H9 (cell line): Measurements from ENCODE around the gene FBXL14. TPM values are rescaled to one million over a fixed set of nuclear protein-coding genes. Genes with fewer than 3 reads are reported as not detected.

Experiments
- DNase-seq: peaks from one replicate; pipeline ENCODE4 v3.0.0-alpha.2; 2017
- H2AFZ ChIP-seq: one replicate; pipeline ENCODE4 v1.6.1; 2013; ENCODE audit warnings: mild to moderate bottlenecking, low read length, control low read depth, moderate library complexity
- H2AK5ac ChIP-seq: 2 replicates; pipeline ENCODE4 v1.6.1; 2013; ENCODE audit warnings: low read length, control low read depth, mixed read lengths; ENCODE audit not compliant: insufficient read length
- H2BK120ac ChIP-seq: one replicate; pipeline ENCODE4 v1.6.1; 2013; ENCODE audit warnings: low read depth, mild to moderate bottlenecking, low read length, control low read depth, inconsistent platforms; ENCODE audit not compliant: poor library complexity, severe bottlenecking
- H2BK12ac ChIP-seq: 2 replicates; pipeline ENCODE4 v1.6.1; 2013; ENCODE audit warnings: low read length, control low read depth, mixed read lengths, low read depth; ENCODE audit not compliant: insufficient read length
- H2BK15ac ChIP-seq: 2 replicates; pipeline ENCODE4 v1.6.1; 2013; ENCODE audit warnings: low read depth, low read length, control low read depth
- H2BK20ac ChIP-seq: one replicate; pipeline ENCODE4 v1.6.1; 2013; ENCODE audit warnings: low read depth, mild to moderate bottlenecking, low read length, control low read depth, inconsistent platforms; ENCODE audit not compliant: poor library complexity, severe bottlenecking
- H2BK5ac ChIP-seq: 2 replicates; pipeline ENCODE4 v1.6.1; 2013; ENCODE audit warnings: low read length, control low read depth, mixed read lengths; ENCODE audit not compliant: insufficient read length
- H3K14ac ChIP-seq: 2 replicates; pipeline ENCODE4 v1.6.1; 2013; ENCODE audit warnings: low read length, control low read depth; ENCODE audit not compliant: insufficient read depth
- H3K18ac ChIP-seq: 2 replicates; pipeline ENCODE4 v1.6.1; 2013; ENCODE audit warnings: low read depth, mild to moderate bottlenecking, mixed read lengths, low read length, control low read depth; ENCODE audit not compliant: insufficient read length
- H3K23ac ChIP-seq: 2 replicates; pipeline ENCODE4 v1.6.1; 2013; ENCODE audit warnings: low read length, control low read depth, mixed read lengths, low read depth; ENCODE audit not compliant: insufficient read length
- H3K23me2 ChIP-seq: 2 replicates; pipeline ENCODE4 v1.6.1; 2013; ENCODE audit warnings: low read depth, mild to moderate bottlenecking, mixed read lengths, low read length, control low read depth; ENCODE audit not compliant: insufficient read length, poor library complexity, severe bottlenecking
- H3K27ac ChIP-seq: 2 replicates; pipeline ENCODE4 v1.5.1; 2013; ENCODE audit warnings: low read length, control low read depth, mixed read lengths, low read depth; ENCODE audit not compliant: insufficient read length
- H3K27me3 ChIP-seq: 2 replicates; pipeline ENCODE4 v1.6.1; 2013; ENCODE audit warnings: low read length, control low read depth, inconsistent platforms; ENCODE audit not compliant: insufficient read depth
- H3K4ac ChIP-seq: 2 replicates; pipeline ENCODE4 v1.6.1; 2013; ENCODE audit warnings: low read depth, mild to moderate bottlenecking, control low read depth, inconsistent platforms, low read length, moderate library complexity
- H3K4me1 ChIP-seq: 2 replicates; pipeline ENCODE4 v1.6.1; 2013; ENCODE audit warnings: low read length, control low read depth, inconsistent platforms; ENCODE audit not compliant: insufficient read depth
- H3K4me2 ChIP-seq: 2 replicates; pipeline ENCODE4 v1.6.1; 2013; ENCODE audit warnings: low read length, control low read depth, mixed read lengths; ENCODE audit not compliant: insufficient read length, insufficient read depth
- H3K56ac ChIP-seq: 2 replicates; pipeline ENCODE4 v1.6.1; 2013; ENCODE audit warnings: low read depth, mild to moderate bottlenecking, mixed read lengths, low read length, control low read depth; ENCODE audit not compliant: insufficient read length
- H3K79me1 ChIP-seq: 2 replicates; pipeline ENCODE4 v1.6.1; 2013; ENCODE audit warnings: low read depth, mild to moderate bottlenecking, moderate library complexity, low read length, control low read depth, inconsistent platforms; ENCODE audit not compliant: insufficient read depth, poor library complexity, severe bottlenecking
- H3K79me2 ChIP-seq: 2 replicates; pipeline ENCODE4 v1.6.1; 2013; ENCODE audit warnings: low read length, control low read depth, inconsistent platforms; ENCODE audit not compliant: insufficient read depth
- H3K9ac ChIP-seq: 2 replicates; pipeline ENCODE4 v1.6.1; 2013; ENCODE audit warnings: low read length, control low read depth, mixed read lengths; ENCODE audit not compliant: insufficient read length; ENCODE audit errors: extremely low read depth
- H3K9me3 ChIP-seq: one replicate; pipeline ENCODE4 v1.6.1; 2013; ENCODE audit warnings: low read depth, low read length, inconsistent platforms; ENCODE audit not compliant: control insufficient read depth
- H3T11ph ChIP-seq: one replicate; pipeline ENCODE4 v1.6.1; 2013; ENCODE audit warnings: mild to moderate bottlenecking, low read length, control low read depth, inconsistent platforms
- H4K20me1 ChIP-seq: one replicate; pipeline ENCODE4 v1.6.1; 2013; ENCODE audit not compliant: control insufficient read depth, insufficient read length, insufficient read depth
- H4K5ac ChIP-seq: 2 replicates; pipeline ENCODE4 v1.6.1; 2013; ENCODE audit warnings: low read depth, mild to moderate bottlenecking, mixed read lengths, low read length, control low read depth; ENCODE audit not compliant: insufficient read length
- H4K8ac ChIP-seq: replicated peaks from 2 replicates; pipeline ENCODE4 v1.6.1; 2013; ENCODE audit warnings: low read length, control low read depth, mixed read lengths, low read depth; ENCODE audit not compliant: insufficient read length
- H4K91ac ChIP-seq: 2 replicates; pipeline ENCODE4 v1.6.1; 2013; ENCODE audit warnings: low read depth, mild to moderate bottlenecking, moderate library complexity, mixed read lengths, low read length, control low read depth; ENCODE audit not compliant: insufficient read length
- H3K27ac Mint-ChIP-seq, 3 experiments: 2 replicates in 2 of 3; 3 replicates in 1 of 3; pipeline ENCODE4 v1.8.0; 2020 to 2021; ENCODE audit warnings: mixed read lengths in 3 of 3, mild to moderate bottlenecking in 1 of 3, moderate library complexity in 1 of 3
- H3K27me3 Mint-ChIP-seq: 2 replicates; pipeline ENCODE4 v1.8.0; 2021; ENCODE audit warnings: low read depth, mild to moderate bottlenecking, moderate library complexity, mixed read lengths
- H3K36me3 Mint-ChIP-seq, 3 experiments: 2 replicates in 2 of 3; 3 replicates in 1 of 3; pipeline ENCODE4 v1.8.0; 2020 to 2021; ENCODE audit warnings: low read depth in 3 of 3, mixed read lengths in 3 of 3; ENCODE audit not compliant: insufficient read depth in 1 of 3
- H3K4me1 Mint-ChIP-seq, 2 experiments: 2 replicates each; pipeline ENCODE4 v1.8.0; 2020; ENCODE audit warnings: mixed read lengths in 2 of 2
- H3K4me3 Mint-ChIP-seq, 2 experiments: 2 replicates in 1 of 2; 3 replicates in 1 of 2; pipeline ENCODE4 v1.8.0; 2020 to 2021; ENCODE audit warnings: mild to moderate bottlenecking in 2 of 2, mixed read lengths in 2 of 2, moderate library complexity in 1 of 2
- H3K9me3 Mint-ChIP-seq, 2 experiments: 2 replicates in 1 of 2; 3 replicates in 1 of 2; pipeline ENCODE4 v1.8.0; 2020; ENCODE audit warnings: mild to moderate bottlenecking in 2 of 2, mixed read lengths in 2 of 2, moderate library complexity in 1 of 2
- WGBS: extraction: QIAGEN DNeasy Blood & Tissue Kit; methylation state at CpG from one replicate; pipeline ENCODE4 v1.1.7; 2013; ENCODE audit warnings: missing lambda C conversion rate, low lambda C conversion rate, mixed read lengths; ENCODE audit not compliant: insufficient read length; ENCODE audit errors: extremely low coverage; 5-methylcytosine and 5-hydroxymethylcytosine counted together
- total RNA-seq: library from RNA; stranded (reverse); gene quantifications from 2 replicates; pipeline ENCODE4 v1.2.1, GENCODE V29; 2021
- TF ChIP-seq, protein P1 (sequence below): fragments of 200-600 bp; sonication (generic); conservative IDR thresholded peaks from 3 replicates; pipeline ENCODE4 v1.8.0; 2021; ENCODE audit warnings: antibody characterized with exemption, mild to moderate bottlenecking

The FBXL14 gene
- total RNA-seq, 1 experiment from 2014 or later = 15.6 TPM

DNA sequence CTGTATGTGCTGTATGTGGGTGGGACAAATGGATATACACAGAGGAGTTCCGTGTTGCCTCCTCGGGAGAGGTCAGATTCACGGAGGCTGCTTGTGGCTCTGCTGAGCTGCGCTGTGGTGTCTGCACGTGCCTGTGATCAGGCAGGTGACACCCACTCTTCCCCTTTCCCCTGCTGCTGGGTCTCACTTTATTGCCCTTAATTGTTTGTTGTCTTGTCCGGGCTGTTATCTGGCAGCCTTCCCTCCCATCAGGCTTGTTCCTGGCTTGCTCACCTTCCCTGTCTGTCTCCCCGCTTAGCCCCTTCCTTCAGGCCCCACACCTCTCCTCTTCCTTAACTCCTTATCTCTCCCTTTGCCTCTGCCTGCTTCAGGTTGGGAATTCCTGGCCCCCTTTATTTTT is 48.1 kb upstream of the FBXL14 start:
- no peak overlapping the region for H2BK120ac ChIP-seq
- H3K79me2 ChIP-seq = no peaks in the 10 kb centered on the region
- Mint-ChIP-seq H3K4me3 (no peak overlapping the region), H3K4me1 (peaks cover 2 to 16% of the 10 kb centered on the region in 2 experiments; a peak in 3 of 4 replicates), H3K36me3 (no peaks in the 10 kb centered on the region), H3K9me3 (no peaks in the 10 kb centered on the region), H3K27ac (no peak overlapping the region), H3K27me3 (peaks cover 4% of the 10 kb centered on the region)
- no peak overlapping the region for H3K18ac ChIP-seq
- H3K4ac ChIP-seq = no peak overlapping the region
- no peak overlapping the region for H4K91ac ChIP-seq
- no peaks in the 10 kb centered on the region for H3K4me1 ChIP-seq
- H2AK5ac ChIP-seq = no peak overlapping the region
- no peak overlapping the region for H4K5ac ChIP-seq
- no peak overlapping the region for H2BK15ac ChIP-seq
- no peak overlapping the region for H3T11ph ChIP-seq
- no peak overlapping the region for H4K8ac ChIP-seq
- TF ChIP-seq, protein P1, sequence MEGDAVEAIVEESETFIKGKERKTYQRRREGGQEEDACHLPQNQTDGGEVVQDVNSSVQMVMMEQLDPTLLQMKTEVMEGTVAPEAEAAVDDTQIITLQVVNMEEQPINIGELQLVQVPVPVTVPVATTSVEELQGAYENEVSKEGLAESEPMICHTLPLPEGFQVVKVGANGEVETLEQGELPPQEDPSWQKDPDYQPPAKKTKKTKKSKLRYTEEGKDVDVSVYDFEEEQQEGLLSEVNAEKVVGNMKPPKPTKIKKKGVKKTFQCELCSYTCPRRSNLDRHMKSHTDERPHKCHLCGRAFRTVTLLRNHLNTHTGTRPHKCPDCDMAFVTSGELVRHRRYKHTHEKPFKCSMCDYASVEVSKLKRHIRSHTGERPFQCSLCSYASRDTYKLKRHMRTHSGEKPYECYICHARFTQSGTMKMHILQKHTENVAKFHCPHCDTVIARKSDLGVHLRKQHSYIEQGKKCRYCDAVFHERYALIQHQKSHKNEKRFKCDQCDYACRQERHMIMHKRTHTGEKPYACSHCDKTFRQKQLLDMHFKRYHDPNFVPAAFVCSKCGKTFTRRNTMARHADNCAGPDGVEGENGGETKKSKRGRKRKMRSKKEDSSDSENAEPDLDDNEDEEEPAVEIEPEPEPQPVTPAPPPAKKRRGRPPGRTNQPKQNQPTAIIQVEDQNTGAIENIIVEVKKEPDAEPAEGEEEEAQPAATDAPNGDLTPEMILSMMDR = no peak
- H3K23ac ChIP-seq = no peak overlapping the region
- no peak overlapping the region for H2BK20ac ChIP-seq
- H4K20me1 ChIP-seq = peaks cover 2% of the 10 kb centered on the region
- H3K9ac ChIP-seq = no peak overlapping the region
- no peak for DNase-seq
- H3K14ac ChIP-seq = no peak overlapping the region
- no peak overlapping the region for H3K56ac ChIP-seq
- no peak overlapping the region for H2BK5ac ChIP-seq
- H3K9me3 ChIP-seq = no peaks in the 10 kb centered on the region
- H2BK12ac ChIP-seq = no peak overlapping the region
- no peaks in the 10 kb centered on the region for H3K23me2 ChIP-seq
- no peaks in the 10 kb centered on the region for H3K27me3 ChIP-seq
- H3K27ac ChIP-seq = no peak overlapping the region
- no peaks in the 10 kb centered on the region for H3K79me1 ChIP-seq
- H3K4me2 ChIP-seq = no peak overlapping the region
- no CpG with 5 or more reads among the region's 7 CpGs for WGBS
- no peak overlapping the region for H2AFZ ChIP-seq
